Rectal smooth muscle tissue (tissue), 1 donor: Measurements from ENCODE around the gene BACH2.
"Not testable (repeated sequence)": the region's sequence is repeated elsewhere in the genome, so short reads cannot be mapped to it uniquely, and the experiment has no call there.

Experiments
- H3K27ac ChIP-seq: one replicate; pipeline ENCODE4 v1.7.0; 2013; ENCODE audit warnings: low read depth, low read length, inconsistent platforms
- H3K27me3 ChIP-seq: one replicate; pipeline ENCODE4 v1.7.0; 2013; ENCODE audit warnings: low read length; ENCODE audit not compliant: control insufficient read depth, insufficient read depth
- H3K36me3 ChIP-seq: one replicate; pipeline ENCODE4 v1.7.0; 2013; ENCODE audit warnings: low read length; ENCODE audit not compliant: control insufficient read depth, insufficient read depth
- H3K4me1 ChIP-seq: one replicate; pipeline ENCODE4 v1.7.0; 2013; ENCODE audit warnings: low read length; ENCODE audit not compliant: control insufficient read depth, insufficient read depth
- H3K4me3 ChIP-seq: one replicate; pipeline ENCODE4 v1.7.0; 2013; ENCODE audit warnings: low read length
- H3K9ac ChIP-seq: one replicate; pipeline ENCODE4 v1.7.0; 2013; ENCODE audit warnings: low read length

The BACH2 gene

DNA sequence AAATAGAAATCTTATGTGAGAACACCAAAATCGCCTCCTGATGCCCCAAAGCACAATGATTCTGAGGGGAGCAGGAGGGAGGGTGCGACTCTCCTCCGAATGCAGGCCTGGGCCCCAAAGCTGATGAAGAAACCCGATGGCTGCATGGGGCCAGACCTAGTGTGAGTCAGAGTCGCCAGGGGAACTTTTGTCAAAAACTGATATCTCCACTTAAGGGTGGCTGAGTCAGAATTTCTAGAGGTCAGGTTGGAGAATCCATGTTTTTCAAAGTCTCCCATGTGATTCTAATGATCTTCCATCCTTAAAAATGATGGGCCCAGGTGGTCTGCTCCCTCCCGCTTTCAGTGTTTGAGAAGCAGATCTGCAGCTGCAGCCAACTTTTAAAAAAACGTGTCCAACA, 172.8 kb downstream of the BACH2 start:
- no peaks in the 10 kb centered on the region for H3K36me3 ChIP-seq
- no peaks in the 10 kb centered on the region for H3K4me1 ChIP-seq
- H3K4me3 ChIP-seq: no peak overlapping the region
- no peaks in the 10 kb centered on the region for H3K27me3 ChIP-seq
- no peak overlapping the region for H3K27ac ChIP-seq
- H3K9ac ChIP-seq: no peak overlapping the region

DNA sequence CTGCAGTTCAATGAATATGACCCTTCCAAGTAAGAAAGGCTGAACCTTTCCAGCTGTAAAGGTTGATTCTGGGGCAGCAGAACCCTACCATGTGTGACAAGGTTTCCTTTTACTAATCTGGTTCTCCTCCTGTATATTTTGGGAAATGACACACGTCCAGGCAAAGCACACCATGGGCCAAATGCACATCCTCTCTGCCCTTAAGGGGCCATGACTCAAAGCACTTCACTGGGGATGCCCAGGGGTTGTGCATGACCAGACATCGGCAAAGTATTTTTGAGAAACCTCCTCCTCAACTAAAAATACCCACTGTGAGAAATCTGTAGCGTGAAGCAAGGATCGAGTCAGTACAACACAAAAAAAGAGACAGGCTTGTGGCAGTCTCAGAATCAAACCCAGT, 174.7 kb downstream of the BACH2 start:
- H3K4me3 ChIP-seq: no peak overlapping the region
- H3K27me3 ChIP-seq: no peaks in the 10 kb centered on the region
- H3K27ac ChIP-seq: no peak overlapping the region
- H3K36me3 ChIP-seq: no peaks in the 10 kb centered on the region
- H3K9ac ChIP-seq: no peak overlapping the region
- H3K4me1 ChIP-seq: no peaks in the 10 kb centered on the region

DNA sequence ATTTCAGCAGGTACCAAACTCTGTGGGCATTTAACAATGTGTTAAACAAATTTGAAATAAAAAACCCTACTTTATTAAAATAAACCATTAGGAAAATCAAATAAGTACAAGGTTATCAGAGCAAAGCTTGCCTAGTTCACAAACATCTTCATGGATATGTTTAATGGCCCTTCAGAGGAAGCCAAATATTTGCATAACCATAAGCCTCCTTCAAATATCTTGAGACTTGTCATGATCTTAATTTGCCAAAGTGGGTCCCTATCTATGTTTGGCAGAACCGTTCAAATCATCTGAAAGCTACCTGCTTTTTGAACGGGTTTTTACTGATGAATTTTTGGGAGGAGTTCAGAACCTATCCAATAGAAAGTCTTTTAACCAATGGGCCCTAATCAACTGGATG, 176.3 kb downstream of the BACH2 start:
- Histone ChIP-seq H3K36me3 (no peaks in the 10 kb centered on the region), H3K4me1 (no peaks in the 10 kb centered on the region), H3K27ac (no peak overlapping the region), H3K4me3 (no peak overlapping the region), H3K27me3 (no peaks in the 10 kb centered on the region), H3K9ac (no peak overlapping the region)

DNA sequence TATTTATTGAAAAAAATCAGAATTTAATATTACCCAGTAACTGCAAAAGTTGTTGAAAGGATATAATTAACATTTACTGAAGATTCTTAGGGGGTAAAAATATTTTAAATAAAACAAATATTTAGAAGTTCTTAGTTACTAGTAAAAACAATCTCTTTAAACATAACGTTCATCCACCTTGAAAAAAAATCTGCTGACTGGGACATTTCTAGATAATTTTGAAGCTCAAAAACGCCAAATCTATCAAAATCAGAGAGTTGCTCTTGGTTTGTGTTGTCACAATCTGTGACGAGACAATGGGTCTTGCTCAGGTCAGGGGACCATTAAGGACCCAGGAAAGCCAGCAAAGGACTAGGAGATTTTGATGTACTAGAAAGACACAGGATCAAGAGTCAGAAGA, 177.0 kb downstream of the BACH2 start:
- H3K4me3 ChIP-seq: no peak overlapping the region
- no peaks in the 10 kb centered on the region for H3K4me1 ChIP-seq
- no peaks in the 10 kb centered on the region for H3K27me3 ChIP-seq
- H3K9ac ChIP-seq: no peak overlapping the region
- H3K27ac ChIP-seq: no peak overlapping the region
- H3K36me3 ChIP-seq: no peaks in the 10 kb centered on the region

DNA sequence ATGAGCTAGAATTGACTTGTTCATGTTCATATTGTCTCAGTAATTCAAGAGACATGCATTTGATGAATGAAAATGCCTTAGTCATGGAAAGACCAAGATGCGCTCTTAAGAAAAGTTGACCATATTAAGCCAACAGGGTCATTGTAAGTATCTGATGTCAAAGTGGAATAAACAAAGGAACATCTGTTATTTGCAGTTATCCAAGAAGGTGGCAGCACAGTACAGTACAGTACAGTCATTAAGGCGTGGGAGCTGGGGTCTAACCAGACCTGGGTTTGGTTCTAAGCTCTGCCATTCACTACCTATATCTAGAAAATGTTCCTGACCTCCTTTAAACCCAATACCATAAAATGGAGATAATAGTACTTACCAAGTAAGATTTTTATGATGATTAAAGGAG, 178.1 kb downstream of the BACH2 start:
- Histone ChIP-seq H3K36me3 (no peaks in the 10 kb centered on the region), H3K4me1 (no peaks in the 10 kb centered on the region), H3K27me3 (no peaks in the 10 kb centered on the region), H3K27ac (no peak overlapping the region), H3K4me3 (no peak overlapping the region), H3K9ac (no peak overlapping the region)

DNA sequence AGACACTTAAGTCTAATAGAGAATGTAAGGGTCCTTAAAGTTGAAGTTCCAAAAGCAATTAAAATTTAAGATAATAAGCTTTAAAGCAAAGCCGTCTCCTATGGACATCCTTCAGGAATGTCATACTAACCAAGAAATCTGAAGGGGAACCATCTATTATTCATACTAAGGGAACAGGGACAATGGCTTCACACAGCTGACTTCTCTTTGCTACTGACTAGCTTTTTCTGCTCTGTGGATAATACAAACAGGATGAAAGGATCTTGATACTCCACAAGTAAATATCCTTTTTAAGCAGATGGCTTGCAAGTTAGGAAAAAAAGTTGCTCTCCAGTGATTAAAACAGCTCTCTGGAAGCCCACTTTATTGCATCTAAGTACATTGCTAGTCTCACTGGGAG, 178.6 kb downstream of the BACH2 start:
- H3K4me1 ChIP-seq: no peaks in the 10 kb centered on the region
- H3K27ac ChIP-seq: no peak overlapping the region
- H3K27me3 ChIP-seq: no peaks in the 10 kb centered on the region
- no peak overlapping the region for H3K4me3 ChIP-seq
- H3K36me3 ChIP-seq: no peaks in the 10 kb centered on the region
- H3K9ac ChIP-seq: no peak overlapping the region

DNA sequence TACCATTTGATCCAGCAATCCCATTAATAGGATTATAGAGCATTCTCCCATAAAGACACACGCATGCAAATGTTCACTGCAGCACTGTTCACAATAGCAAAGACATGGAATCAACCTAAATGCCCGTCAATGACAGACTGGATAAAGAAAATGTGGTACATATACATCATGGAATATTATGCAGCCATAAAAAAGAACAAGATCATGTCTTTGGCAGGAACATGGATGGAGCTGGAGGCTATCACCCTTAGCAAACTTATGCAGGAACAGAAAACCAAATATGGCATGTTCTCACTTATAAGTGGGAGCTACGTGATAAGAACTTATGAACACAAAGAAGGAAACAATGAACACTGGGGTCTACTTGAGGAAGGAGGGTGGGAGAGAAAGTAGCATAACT, 180.5 kb downstream of the BACH2 start:
- not testable (repeated sequence) for H3K4me1 ChIP-seq, H3K4me3 ChIP-seq, H3K27ac ChIP-seq, H3K9ac ChIP-seq, H3K36me3 ChIP-seq, H3K27me3 ChIP-seq

DNA sequence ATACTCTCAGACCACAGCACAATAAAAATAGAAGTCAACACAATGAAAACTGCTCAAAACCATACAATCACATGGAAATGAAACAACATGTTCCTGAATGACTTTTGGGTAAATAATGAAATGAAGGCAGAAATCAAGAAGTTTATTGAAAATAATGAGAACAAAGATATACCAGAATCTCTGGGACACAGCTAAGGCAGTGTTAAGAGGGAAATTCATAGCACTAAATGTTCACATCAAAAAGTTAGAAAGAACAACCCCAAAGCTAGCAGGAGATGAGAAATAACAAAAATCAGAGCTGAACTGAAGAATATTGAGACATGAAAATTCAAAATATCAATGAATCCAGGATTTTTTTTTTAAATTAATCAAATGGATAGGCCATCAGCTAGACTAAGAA, 183.3 kb downstream of the BACH2 start:
- no peaks in the 10 kb centered on the region for H3K4me1 ChIP-seq
- H3K27me3 ChIP-seq: no peaks in the 10 kb centered on the region
- no peaks in the 10 kb centered on the region for H3K36me3 ChIP-seq
- no peak overlapping the region for H3K9ac ChIP-seq
- no peak overlapping the region for H3K4me3 ChIP-seq
- H3K27ac ChIP-seq: no peak overlapping the region

DNA sequence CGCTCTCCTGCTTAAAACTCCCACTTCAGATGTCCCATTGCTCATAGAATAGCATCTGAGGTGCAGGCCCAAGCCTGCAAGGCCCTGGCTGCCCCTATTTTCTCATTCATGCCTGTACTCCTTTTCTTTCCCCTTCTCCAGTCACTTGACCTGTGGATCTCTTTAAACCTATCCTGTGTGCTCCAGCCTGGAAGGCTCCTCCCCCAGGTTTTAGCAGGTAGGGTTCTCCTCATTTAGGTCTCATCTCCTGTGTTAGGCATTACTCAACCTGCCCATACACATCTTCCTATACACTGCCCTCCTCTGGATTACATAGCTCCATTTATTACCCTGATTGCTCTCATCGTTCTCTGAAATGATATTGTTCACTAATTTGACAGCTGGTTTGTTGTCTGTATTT, 185.3 kb downstream of the BACH2 start:
- H3K4me3 ChIP-seq: no peak overlapping the region

DNA sequence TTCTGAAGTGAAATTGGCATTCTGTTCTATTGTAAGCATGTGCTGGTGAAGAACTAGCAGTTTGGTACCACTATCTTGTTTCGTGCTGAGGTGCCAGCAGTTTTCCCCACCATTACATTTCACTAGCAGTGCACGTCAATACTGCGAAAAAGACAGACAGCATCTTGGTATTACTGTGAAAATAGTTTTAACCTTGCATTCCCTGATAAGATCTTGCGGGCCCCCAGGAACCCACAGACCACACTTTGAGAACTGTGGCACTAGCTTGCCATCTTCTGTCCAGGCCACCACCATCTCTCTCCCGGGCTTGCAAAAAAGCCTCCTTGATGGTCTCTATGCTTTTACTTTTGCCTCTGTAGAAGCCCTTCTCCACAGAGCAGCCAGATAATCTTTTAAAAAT, 185.7 kb downstream of the BACH2 start:
- Histone ChIP-seq H3K9ac (no peak overlapping the region), H3K4me3 (no peak overlapping the region), H3K4me1 (no peaks in the 10 kb centered on the region), H3K27me3 (no peaks in the 10 kb centered on the region), H3K36me3 (no peaks in the 10 kb centered on the region), H3K27ac (no peak overlapping the region)

More for the DNA sequence above, 185.3 kb downstream of the BACH2 start:
- Histone ChIP-seq H3K27me3 (no peaks in the 10 kb centered on the region), H3K9ac (no peak overlapping the region), H3K36me3 (no peaks in the 10 kb centered on the region), H3K4me1 (no peaks in the 10 kb centered on the region), H3K27ac (no peak overlapping the region)

DNA sequence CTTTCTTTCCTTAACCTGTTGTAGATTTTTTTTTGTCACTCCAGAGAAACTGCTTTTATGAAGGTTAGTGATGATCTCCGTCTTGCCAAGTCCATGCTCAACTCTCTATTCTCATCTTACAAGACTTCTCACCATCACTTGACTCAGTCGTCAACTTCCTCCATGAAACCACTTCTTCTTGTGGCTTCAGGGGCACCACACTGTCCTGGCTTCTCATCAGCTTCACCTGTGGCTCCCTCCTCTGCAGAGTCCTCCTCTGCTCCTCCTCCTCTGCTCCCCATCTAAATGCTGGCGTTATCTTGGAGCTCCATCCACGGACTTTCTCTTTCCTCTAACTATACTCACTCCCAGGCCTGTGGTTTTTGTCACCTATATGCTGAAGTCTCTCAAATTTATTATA, 187.5 kb downstream of the BACH2 start:
- Histone ChIP-seq H3K36me3 (no peaks in the 10 kb centered on the region), H3K4me1 (no peaks in the 10 kb centered on the region), H3K27ac (no peak overlapping the region), H3K27me3 (no peaks in the 10 kb centered on the region), H3K4me3 (no peak overlapping the region), H3K9ac (no peak overlapping the region)

DNA sequence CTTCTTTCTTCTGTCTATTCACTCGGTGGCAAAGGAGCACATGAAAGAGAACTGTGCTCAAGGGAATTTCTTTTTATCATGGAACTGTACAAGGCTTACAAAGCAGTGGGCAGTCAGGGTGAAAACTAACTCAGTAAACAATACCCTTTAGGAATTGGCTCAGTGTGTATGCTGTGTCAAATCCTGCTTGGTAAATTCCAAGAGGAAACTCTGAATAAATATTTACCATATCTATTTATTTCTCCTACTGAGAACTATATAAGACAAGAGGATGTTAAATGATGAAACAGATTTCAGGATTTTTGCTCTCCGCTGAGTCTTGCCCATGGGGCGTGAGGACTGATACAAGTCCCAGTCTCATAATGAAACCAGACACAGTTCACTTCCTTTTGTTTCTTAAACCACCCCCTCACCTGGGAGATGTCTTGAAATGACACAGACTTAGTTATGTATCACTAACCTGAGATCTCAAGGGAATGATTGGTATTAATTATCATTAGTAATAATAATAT, 188.8 kb downstream of the BACH2 start:
- H3K4me3 ChIP-seq: no peak overlapping the region
- H3K4me1 ChIP-seq: no peaks in the 10 kb centered on the region
- no peaks in the 10 kb centered on the region for H3K36me3 ChIP-seq
- no peak overlapping the region for H3K27ac ChIP-seq
- no peak overlapping the region for H3K9ac ChIP-seq
- no peaks in the 10 kb centered on the region for H3K27me3 ChIP-seq

DNA sequence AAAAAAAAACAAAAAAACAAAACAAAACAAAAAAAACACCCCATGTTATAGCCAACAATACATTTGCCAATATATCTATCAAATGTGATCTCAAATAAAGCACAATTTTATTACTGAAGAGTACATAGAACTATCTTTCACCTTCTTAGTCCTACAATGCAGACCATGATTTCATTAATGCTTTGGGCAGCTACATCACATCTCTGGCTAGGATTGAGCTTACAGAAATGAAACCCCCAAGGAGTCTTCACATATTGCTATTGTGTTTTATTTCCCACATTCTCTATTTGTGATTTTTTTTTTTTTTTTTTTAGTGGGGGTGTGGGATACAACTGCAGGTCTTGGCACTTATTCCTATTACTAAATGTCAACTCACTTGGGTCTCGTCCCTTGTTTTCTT, 189.3 kb downstream of the BACH2 start:
- Histone ChIP-seq H3K9ac (no peak overlapping the region), H3K4me1 (no peaks in the 10 kb centered on the region), H3K4me3 (no peak overlapping the region), H3K36me3 (no peaks in the 10 kb centered on the region), H3K27me3 (no peaks in the 10 kb centered on the region), H3K27ac (no peak overlapping the region)
